Astrocyte of the hippocampus (primary cell): Measurements from ENCODE around the gene ACOXL.

ENCODE experiments used
- DNase-seq: peaks from one replicate; pipeline ENCODE4 v3.0.0; 2011; ENCODE audit warnings: low read depth, low spot score

Gene ACOXL

DNA sequence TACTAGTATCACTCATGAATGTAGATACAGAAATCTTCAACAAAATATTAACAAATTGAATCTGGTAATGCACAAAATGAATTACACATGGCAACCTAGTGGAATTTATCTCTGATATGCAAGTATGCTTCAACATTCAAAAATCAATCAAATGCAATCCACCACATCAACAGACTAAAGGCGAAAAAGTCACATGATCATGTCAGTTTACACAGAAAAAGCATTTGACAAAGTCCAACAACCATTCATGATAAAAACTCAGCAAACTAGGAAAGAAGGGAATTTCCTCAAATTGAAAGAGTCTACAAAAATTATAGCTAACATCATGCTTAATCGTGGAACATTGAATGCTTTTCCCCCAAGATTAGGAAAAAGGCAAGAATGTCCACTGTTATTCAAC is 237.8 kb downstream of the ACOXL start:
- no peak for DNase-seq

GRCh38 chr2:110971811-110972210 is 239.4 kb downstream of the ACOXL start:
- DNase-seq, result no peak

DNA sequence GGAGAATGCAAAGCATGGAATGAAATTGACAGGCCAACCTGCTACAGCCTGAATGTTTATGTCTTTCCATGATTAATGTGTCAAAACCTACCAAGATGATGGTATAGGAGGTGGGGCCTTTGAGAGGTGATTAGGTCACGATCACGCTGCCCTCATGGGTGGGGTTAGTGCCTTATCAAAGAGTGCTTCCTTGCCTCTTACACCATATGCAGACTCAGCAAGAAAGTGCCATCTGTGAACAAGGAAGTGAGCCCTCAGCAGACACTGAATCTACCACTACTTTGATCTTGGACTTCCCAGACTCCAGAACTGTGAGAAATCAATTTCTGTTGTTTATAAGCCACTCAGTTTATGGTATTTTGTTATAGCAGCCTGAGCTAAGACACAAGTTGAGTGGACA is 240.9 kb downstream of the ACOXL start:
- DNase-seq, result no peak

GRCh38 chr2:110977403-110977802 is 245.0 kb downstream of the ACOXL start:
- no peak for DNase-seq

DNA sequence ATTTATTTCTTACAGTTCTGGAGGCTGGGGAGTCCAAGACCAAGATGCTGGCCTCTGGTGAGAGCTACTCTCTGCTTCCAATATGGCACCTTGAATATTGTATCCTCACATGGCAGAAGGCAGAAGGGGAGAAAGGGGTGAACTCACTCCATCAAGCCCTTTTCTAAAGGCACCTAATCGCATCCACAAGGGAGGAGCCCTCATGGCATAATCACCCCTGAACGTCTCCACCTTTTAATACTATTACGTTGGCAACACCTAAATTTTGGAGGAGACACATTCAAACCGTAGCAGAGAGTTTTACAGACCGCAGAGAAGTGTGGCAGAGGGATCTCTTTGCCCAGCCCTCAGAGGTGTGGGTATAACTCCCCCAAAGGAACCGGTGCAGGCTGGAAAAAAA is 245.8 kb downstream of the ACOXL start:
- DNase-seq, result no peak

GRCh38 chr2:110978756-110979470 is 246.5 kb downstream of the ACOXL start:
- no peak for DNase-seq

- no peak for DNase-seq
Observed at GRCh38 chr2:110979471-110980338, 247.3 kb downstream of the ACOXL start.

- DNase-seq, result no peak
Observed at GRCh38 chr2:110980339-110981062, 248.1 kb downstream of the ACOXL start.

DNA sequence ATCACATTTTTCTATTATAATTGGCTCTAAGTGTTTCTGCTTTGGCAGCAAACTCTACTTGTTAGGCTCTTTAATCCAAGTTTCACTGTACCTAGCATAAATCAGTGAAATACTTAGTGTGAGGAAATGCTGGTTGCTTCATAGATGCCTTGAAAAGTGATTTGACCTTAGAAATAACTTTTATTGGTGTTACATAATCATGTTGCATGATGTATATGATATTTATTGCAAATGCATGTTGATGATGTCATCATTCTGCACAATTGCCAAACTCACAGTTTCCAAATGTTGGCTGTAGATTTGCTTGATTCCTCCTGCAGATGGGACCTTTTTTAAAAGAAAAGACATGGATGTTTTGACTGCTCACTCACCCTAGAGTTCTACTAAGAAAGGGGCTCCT is 250.8 kb downstream of the ACOXL start:
- no peak for DNase-seq

- no peak for DNase-seq
Observed at GRCh38 chr2:110984694-110985490, 252.5 kb downstream of the ACOXL start.

GRCh38 chr2:110990440-110990839 is 258.1 kb downstream of the ACOXL start:
- DNase-seq, result no peak

- no peak for DNase-seq
Observed at GRCh38 chr2:110991911-110992310, 259.5 kb downstream of the ACOXL start.

GRCh38 chr2:110992886-110993285 is 260.5 kb downstream of the ACOXL start:
- no peak for DNase-seq

DNA sequence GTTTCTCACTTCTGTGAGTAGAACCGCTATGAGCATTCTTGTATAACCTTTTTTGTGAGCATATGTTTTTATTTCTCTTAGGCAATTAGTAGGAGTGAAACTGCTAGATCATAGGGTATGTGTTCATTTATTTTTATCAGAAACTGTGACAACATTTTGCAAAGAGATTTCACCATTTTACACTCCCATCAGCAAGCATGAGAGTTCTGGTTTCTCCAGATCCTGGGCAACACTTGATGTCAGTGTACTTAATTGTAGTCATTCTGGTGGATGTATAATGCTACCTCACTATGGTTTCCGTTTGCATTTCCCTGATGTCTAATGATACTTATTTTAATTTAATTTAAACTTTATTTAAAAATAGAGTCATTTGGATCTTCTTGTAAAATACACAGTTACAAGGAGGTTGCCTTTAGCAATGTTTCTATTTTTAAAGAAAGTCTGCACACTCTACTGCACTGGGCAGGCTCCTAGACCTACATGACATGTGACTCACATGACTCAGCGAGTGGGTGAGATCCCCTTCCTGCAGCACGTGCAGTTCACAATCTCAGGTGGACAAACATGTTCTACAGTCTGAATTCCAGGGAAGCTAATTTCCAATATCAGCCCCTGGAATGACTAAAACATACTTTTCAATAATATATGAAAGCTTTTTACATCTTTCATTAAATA is 261.3 kb downstream of the ACOXL start:
- DNase-seq, result no peak

- DNase-seq, result no peak
Observed at GRCh38 chr2:110994250-110994961, 262.0 kb downstream of the ACOXL start.

- no peak for DNase-seq
Observed at GRCh38 chr2:110995911-110996310, 263.5 kb downstream of the ACOXL start.

DNA sequence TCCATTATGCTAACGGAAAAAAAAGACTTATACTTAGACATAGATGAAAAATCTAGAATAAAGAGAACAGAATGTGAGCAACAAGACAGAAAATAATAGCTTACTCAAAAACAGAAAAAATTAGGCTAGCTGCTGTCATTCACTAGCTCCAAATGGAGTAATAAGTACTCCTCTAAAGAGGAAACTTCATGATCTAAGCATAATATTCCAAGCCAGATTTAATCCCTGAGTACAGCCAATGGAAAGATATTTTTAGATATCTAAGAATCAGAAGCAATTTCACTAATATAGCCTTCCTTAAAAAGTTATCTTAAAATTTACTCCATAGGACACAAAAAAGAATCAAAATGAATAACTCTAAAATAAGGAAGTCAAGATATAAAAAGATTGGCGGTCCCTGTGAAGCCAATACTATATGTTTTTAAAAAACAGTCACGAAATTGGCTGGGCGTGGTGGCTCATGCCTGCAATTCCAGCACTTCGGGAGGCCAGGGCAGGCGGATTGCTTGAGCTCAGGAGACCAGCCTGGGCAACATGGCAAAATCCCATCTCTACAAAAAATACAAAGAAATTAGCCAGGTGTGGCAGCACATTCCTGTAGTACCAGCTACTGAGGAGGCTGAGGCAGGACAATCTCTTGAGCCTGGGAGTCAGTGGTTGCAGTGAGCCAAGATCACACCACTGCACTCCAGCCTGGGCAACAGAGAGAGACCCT is 265.1 kb downstream of the ACOXL start:
- DNase-seq, result no peak

GRCh38 chr2:110998311-110998710 is 265.9 kb downstream of the ACOXL start:
- no peak for DNase-seq

- no peak for DNase-seq
Observed at GRCh38 chr2:110999626-111000025, 267.3 kb downstream of the ACOXL start.

- no peak for DNase-seq
Observed at GRCh38 chr2:111005307-111005706, 272.9 kb downstream of the ACOXL start.
